SK-N-MC (cell line): Measurements from ENCODE around the gene CEBPZOS.

Source experiments
- EZH2 ChIP-seq: fragments of 200-600 bp; sonication (generic); IDR thresholded peaks from one replicate; pipeline ENCODE4 v1.6.1; 2017; ENCODE audit warnings: antibody characterized with exemption
- FOXP2 ChIP-seq: optimal IDR thresholded peaks from 2 replicates; pipeline ENCODE3; 2011; ENCODE audit warnings: mild to moderate bottlenecking, moderate library complexity; ENCODE audit not compliant: insufficient read depth; ENCODE audit errors: extremely low read length, control extremely low read depth
- POLR2AphosphoS5 ChIP-seq: IDR thresholded peaks from 2 replicates; pipeline ENCODE4 v1.6.1; 2012; ENCODE audit warnings: mild to moderate bottlenecking, low read depth, low read length, borderline replicate concordance

GRCh38 chr2:37205689-37206341 lies 9.5 kb downstream of the CEBPZOS start:
- TF ChIP-seq EZH2 = no peak
- TF ChIP-seq POLR2AphosphoS5 = no peak
- TF ChIP-seq FOXP2 = no peak
